Neural cell (in vitro differentiated cells): ENCODE results near the gene COL20A1. TPM values are rescaled to one million over a fixed set of nuclear protein-coding genes. Genes with fewer than 3 reads are reported as not detected.

ENCODE experiments used
- H2AFZ ChIP-seq: fragments of 200-600, 300-800 bp; sonication (generic), shearing (Covaris generic); 2 replicates; pipeline ENCODE4 v1.6.0; 2014; ENCODE audit warnings: low read depth, mild to moderate bottlenecking, antibody characterized with exemption, low read length, moderate library complexity
- H3F3A ChIP-seq: fragments of 200-600 bp; shearing (Covaris generic); 2 replicates; pipeline ENCODE4 v1.6.1; 2016; ENCODE audit warnings: mild to moderate bottlenecking, moderate library complexity, mixed read lengths, antibody characterized with exemption, low read length; ENCODE audit not compliant: insufficient read depth, poor library complexity, severe bottlenecking
- H3K27ac ChIP-seq: fragments of 200-600, 300-800 bp; sonication (generic), shearing (Covaris generic); 2 replicates; pipeline ENCODE4 v1.5.1; 2014; ENCODE audit warnings: mild to moderate bottlenecking, low read length, moderate library complexity
- H3K27me3 ChIP-seq: fragments of 300-800, 200-600 bp; sonication (generic), shearing (Covaris generic); 2 replicates; pipeline ENCODE4 v1.6.0; 2014; ENCODE audit warnings: mild to moderate bottlenecking, low read depth, low read length, moderate library complexity; ENCODE audit not compliant: insufficient read depth
- H3K36me3 ChIP-seq: fragments of 300-800, 200-600 bp; sonication (generic), shearing (Covaris generic); 2 replicates; pipeline ENCODE4 v1.5.1; 2014; ENCODE audit warnings: mild to moderate bottlenecking, antibody characterized with exemption, low read length, moderate library complexity; ENCODE audit not compliant: insufficient read depth
- H3K4me2 ChIP-seq: fragments of 300-800, 200-600 bp; sonication (generic), shearing (Covaris generic); 2 replicates; pipeline ENCODE4 v1.6.0; 2014; ENCODE audit warnings: mild to moderate bottlenecking, low read length
- H3K4me3 ChIP-seq: fragments of 300-800, 200-600 bp; sonication (generic), shearing (Covaris generic); 2 replicates; pipeline ENCODE4 v1.5.1; 2014; ENCODE audit warnings: mild to moderate bottlenecking, low read length, moderate library complexity
- H3K79me2 ChIP-seq: fragments of 200-600 bp; shearing (Covaris generic); replicated peaks from 2 replicates; pipeline ENCODE4 v1.6.0; 2014; ENCODE audit warnings: mild to moderate bottlenecking, low read length, moderate library complexity; ENCODE audit not compliant: insufficient read depth
- H3K9ac ChIP-seq: fragments of 300-800, 200-600 bp; sonication (generic), shearing (Covaris generic); 2 replicates; pipeline ENCODE4 v1.6.1; 2016; ENCODE audit warnings: mild to moderate bottlenecking, low read length, mixed read lengths
- H3K9me2 ChIP-seq: fragments of 200-600 bp; shearing (Covaris generic); 2 replicates; pipeline ENCODE4 v1.6.1; 2016; ENCODE audit warnings: mild to moderate bottlenecking, low read length, mixed read lengths; ENCODE audit not compliant: insufficient read depth
- H3K9me3 ChIP-seq: fragments of 200-600, 300-800 bp; sonication (generic), shearing (Covaris generic); 2 replicates; pipeline ENCODE4 v1.6.1; 2016; ENCODE audit warnings: mild to moderate bottlenecking, mixed run types, low read length, moderate library complexity, mixed read lengths
- H4K20me1 ChIP-seq: fragments of 200-600 bp; shearing (Covaris generic); 2 replicates; pipeline ENCODE4 v1.6.1; 2016; ENCODE audit warnings: mild to moderate bottlenecking, mixed run types; ENCODE audit not compliant: insufficient read depth
- CTCF ChIP-seq: fragments of 450-650 bp; IDR thresholded peaks from 2 replicates; pipeline ENCODE4 v1.5.1; 2014; ENCODE audit warnings: antibody characterized with exemption, mild to moderate bottlenecking, moderate library complexity; ENCODE audit not compliant: poor library complexity, severe bottlenecking
- EP300 ChIP-seq: fragments of 450-650 bp; conservative IDR thresholded peaks from 2 replicates; pipeline ENCODE4 v1.6.1; 2014; ENCODE audit warnings: antibody characterized with exemption, mild to moderate bottlenecking, moderate library complexity; ENCODE audit not compliant: poor library complexity, severe bottlenecking
- EZH2 ChIP-seq: fragments of 200-600, 300-800 bp; shearing (Covaris generic), sonication (generic); IDR thresholded peaks from 2 replicates; pipeline ENCODE4 v1.6.1; 2014; ENCODE audit warnings: antibody characterized with exemption, low read length, borderline replicate concordance, mild to moderate bottlenecking; ENCODE audit not compliant: insufficient read depth, poor library complexity, severe bottlenecking
- MXI1 ChIP-seq: fragments of 450-650 bp; conservative IDR thresholded peaks from 2 replicates; pipeline ENCODE4 v1.6.1; 2014; ENCODE audit warnings: antibody characterized with exemption, mild to moderate bottlenecking; ENCODE audit not compliant: poor library complexity, severe bottlenecking
- POLR2AphosphoS5 ChIP-seq: IDR thresholded peaks from 2 replicates; pipeline ENCODE4 v1.6.1; 2012
- RAD21 ChIP-seq: fragments of 450-650 bp; conservative IDR thresholded peaks from 2 replicates; pipeline ENCODE4 v1.6.1; 2014; ENCODE audit warnings: antibody characterized with exemption, mild to moderate bottlenecking, moderate library complexity
- SMC3 ChIP-seq: fragments of 450-650 bp; conservative IDR thresholded peaks from 2 replicates; pipeline ENCODE4 v1.6.1; 2014; ENCODE audit warnings: antibody characterized with exemption, mild to moderate bottlenecking, moderate library complexity; ENCODE audit not compliant: poor library complexity
- TAF1 ChIP-seq: IDR thresholded peaks from 2 replicates; pipeline ENCODE4 v1.6.1; 2012; ENCODE audit warnings: low read depth
- polyA plus RNA-seq: library from polyadenylated mRNA; depleted of rRNA; stranded (reverse); fragments of >200 nt; gene quantifications from 2 replicates; pipeline ENCODE4 v1.2.3, GENCODE V29; 2014
- TF ChIP-seq, protein P1 (sequence below): IDR thresholded peaks from 2 replicates; pipeline ENCODE4 v1.6.1; 2012; ENCODE audit warnings: borderline replicate concordance

Gene COL20A1
- polyA plus RNA-seq, 1 donor from 2014 or later: 1.1 TPM

DNA sequence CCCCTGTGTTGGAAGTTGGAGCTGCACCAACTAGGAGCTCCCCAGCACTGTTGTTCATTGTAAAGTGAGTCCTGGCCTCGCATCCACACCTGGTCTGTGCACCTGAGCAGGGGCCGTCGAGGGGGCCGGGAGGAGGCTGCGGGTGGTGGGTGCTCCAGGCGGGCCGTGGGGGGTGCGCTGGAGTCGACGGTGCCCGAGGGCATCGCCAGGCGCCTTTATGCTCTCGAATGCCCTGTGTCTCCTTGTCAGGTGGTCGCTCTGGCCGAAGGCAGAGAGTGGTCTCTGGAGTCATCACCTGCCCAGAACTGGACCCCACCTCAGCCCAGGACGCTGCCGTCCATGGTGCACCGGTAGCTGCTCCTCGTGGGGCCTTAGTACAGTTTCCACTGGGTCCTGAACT, 16.0 kb upstream of the COL20A1 start:
- Histone ChIP-seq H3K79me2 (peaks cover 25% of the 10 kb centered on the region), H3K4me2 (no peak overlapping the region), H3K36me3 (no peaks in the 10 kb centered on the region), H3K4me3 (no peak overlapping the region), H3K9me3 (no peaks in the 10 kb centered on the region), H4K20me1 (no peaks in the 10 kb centered on the region), H3F3A (no peaks in the 10 kb centered on the region), H3K27ac (no peak overlapping the region), H3K9ac (no peak overlapping the region), H2AFZ (no peak overlapping the region), H3K27me3 (no peaks in the 10 kb centered on the region), H3K9me2 (no peaks in the 10 kb centered on the region)
- TF ChIP-seq CTCF (no peak), POLR2AphosphoS5 (no peak), MXI1 (no peak), SMC3 (no peak), EP300 (no peak), EZH2 (no peak), RAD21 (no peak), TAF1 (no peak)
- TF ChIP-seq, protein P1, sequence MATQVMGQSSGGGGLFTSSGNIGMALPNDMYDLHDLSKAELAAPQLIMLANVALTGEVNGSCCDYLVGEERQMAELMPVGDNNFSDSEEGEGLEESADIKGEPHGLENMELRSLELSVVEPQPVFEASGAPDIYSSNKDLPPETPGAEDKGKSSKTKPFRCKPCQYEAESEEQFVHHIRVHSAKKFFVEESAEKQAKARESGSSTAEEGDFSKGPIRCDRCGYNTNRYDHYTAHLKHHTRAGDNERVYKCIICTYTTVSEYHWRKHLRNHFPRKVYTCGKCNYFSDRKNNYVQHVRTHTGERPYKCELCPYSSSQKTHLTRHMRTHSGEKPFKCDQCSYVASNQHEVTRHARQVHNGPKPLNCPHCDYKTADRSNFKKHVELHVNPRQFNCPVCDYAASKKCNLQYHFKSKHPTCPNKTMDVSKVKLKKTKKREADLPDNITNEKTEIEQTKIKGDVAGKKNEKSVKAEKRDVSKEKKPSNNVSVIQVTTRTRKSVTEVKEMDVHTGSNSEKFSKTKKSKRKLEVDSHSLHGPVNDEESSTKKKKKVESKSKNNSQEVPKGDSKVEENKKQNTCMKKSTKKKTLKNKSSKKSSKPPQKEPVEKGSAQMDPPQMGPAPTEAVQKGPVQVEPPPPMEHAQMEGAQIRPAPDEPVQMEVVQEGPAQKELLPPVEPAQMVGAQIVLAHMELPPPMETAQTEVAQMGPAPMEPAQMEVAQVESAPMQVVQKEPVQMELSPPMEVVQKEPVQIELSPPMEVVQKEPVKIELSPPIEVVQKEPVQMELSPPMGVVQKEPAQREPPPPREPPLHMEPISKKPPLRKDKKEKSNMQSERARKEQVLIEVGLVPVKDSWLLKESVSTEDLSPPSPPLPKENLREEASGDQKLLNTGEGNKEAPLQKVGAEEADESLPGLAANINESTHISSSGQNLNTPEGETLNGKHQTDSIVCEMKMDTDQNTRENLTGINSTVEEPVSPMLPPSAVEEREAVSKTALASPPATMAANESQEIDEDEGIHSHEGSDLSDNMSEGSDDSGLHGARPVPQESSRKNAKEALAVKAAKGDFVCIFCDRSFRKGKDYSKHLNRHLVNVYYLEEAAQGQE: no peak

GRCh38 chr20:63277466-63278272, 15.3 kb upstream of the COL20A1 start:
- Histone ChIP-seq H3K27me3 (no peaks in the 10 kb centered on the region), H4K20me1 (no peaks in the 10 kb centered on the region), H3K9me3 (no peaks in the 10 kb centered on the region), H3K27ac (no peak overlapping the region), H3F3A (no peaks in the 10 kb centered on the region), H3K79me2 (peaks cover 24% of the 10 kb centered on the region), H3K4me2 (no peak overlapping the region), H3K36me3 (no peaks in the 10 kb centered on the region), H2AFZ (no peak overlapping the region), H3K9ac (no peak overlapping the region), H3K9me2 (no peaks in the 10 kb centered on the region), H3K4me3 (no peak overlapping the region)
- TF ChIP-seq SMC3: no peak
- TF ChIP-seq, protein P1: no peak
- no peak for TF ChIP-seq EZH2
- no peak for TF ChIP-seq TAF1
- no peak for TF ChIP-seq CTCF
- no peak for TF ChIP-seq POLR2AphosphoS5
- TF ChIP-seq RAD21: no peak
- no peak for TF ChIP-seq MXI1
- TF ChIP-seq EP300: no peak
